DMS114 treated with DMSO at 0.1 percent for 48 hours (cell line): ENCODE measurements around the gene PDE2A.

Experiments
- DNase-seq: peaks from one replicate; lab custom pipeline; 2025; ENCODE audit not compliant: unreplicated experiment; lab: John Stamatoyannopoulos, UW

PDE2A gene

DNA sequence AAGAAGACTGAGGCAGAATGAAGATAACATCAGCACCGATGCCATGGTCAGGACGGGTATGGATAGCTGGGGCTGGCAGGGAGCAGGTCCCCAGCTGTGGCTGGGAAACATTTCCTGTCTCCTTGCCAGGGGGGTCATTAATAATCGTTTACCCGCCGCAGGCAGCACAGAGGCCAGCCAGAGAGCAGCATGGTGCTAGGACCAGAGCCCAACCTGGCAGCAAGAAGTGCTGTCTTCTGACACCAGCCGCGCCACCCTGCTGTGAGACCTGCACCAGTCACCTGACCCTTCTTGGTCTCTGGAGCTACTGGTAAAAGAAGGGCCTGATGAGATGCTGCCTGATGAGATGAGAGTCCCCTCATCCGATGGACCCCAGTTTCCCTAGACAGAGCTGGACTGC is 36.3 kb downstream of the PDE2A start:
- DNase-seq: no peak

DNA sequence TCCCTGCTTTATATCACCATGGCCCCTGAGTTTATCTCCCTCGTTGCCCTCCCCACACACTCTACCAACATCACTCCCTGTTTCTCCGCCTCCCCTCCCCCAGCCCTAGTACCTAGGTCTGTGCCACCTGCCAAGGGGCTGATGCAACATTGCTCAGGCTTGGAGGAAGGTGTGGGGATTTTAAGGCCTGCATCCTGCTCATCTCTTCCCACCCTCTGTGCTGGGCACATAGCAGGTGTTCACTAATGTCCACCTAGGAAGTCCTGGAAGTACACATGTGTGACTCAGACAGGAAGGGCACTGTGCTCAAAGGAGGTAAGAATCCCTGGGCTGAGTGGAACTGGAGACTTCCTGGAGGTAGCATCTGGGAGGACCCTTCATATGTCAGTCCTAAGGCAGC is 37.0 kb downstream of the PDE2A start:
- no peak for DNase-seq

DNA sequence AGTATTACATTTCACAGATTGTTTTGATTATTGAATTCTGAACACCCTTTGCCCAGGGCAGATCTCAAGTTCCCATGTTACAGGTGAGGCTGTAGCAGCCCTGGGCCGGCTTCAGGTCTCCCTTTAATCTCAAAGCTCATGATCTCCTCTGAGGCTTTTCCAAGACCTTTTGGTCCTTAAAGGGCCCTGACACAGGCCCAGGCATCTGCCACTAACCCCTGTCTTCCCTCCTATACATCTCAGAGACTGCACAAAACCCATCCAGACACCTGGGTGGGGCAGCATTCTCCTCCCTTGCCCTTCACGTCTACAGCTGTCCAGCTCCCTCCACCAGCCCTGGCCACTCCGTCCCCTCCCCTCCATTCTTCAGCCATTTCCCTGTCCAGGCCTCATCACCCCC is 37.8 kb downstream of the PDE2A start:
- no peak for DNase-seq

DNA sequence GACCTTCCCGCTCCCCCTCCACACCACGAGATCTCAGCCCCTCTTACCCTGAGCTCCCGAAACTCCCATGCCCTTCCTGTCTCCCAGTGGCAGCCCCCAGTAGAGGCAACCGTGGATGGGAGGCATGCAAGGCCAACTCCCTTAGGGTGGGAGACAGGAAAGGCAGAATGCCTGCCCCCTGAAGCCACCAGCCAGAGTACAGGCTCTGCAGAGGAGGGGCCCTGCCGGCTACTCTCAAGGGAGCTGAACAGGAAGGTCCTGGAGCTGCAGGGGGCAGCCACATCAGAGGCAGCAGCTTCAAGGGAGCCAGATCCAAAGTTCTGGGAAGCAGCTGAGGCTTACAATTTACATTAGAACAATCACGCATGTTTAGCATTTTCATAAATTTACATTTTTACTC is 38.3 kb downstream of the PDE2A start:
- no peak for DNase-seq

DNA sequence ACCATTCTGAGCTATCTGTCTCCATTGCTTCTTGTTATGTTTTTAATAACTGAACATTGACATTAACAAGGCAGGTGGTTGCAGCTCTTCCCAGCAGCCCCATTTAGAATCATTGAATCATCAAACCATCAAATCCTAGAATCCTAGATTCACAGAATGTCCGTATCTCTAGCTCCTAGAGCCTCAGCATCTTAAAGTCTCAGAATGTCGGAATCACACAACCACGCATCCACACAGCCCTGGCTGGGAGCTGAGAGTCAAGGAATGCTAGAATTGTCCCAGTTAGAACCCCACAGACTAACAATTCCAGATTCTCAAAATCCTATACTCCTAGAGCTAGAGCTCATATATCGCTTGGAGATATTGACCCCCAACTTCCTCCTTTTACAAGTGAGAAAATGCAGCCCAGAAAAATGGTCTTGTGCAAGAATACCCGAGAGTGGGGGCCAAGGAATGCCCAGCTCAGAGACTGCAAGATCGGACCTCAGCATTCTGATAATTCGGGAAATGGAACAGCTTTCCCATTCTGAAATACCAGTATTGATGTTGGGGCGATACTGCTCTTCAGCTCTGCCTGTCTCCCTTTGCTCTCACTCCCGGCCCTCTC is 38.8 kb downstream of the PDE2A start:
- no peak for DNase-seq

DNA sequence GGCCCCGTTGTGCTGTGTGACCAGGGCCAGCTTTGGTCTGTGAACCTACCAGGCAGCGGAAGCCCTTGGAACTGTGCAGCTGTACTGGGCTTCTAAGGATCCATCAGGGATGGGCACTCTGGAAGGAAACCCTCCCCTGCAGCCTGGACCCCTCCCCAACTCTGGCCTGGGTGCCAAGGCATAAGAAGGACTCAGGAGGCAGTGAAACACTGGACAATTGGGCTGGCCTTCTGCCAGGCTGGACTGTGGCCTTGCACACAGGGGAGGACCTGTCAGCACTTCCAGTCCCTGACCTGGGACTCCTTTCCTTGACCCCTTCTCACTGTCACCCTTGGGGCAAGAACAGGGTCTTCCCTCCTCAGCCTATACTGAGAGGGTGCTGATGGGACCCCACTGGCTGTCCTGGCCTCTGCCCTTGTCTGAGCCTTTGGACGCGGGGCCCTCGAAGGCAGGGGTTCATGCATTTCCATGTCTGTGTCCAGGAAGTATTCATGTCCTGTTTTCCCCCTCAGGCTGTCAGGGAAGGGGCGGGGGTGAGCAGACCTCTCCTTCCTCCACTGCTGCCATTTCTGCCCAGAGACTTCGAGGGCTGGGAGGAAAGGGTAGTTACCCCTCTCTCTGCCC is 39.6 kb downstream of the PDE2A start:
- DNase-seq: no peak

DNA sequence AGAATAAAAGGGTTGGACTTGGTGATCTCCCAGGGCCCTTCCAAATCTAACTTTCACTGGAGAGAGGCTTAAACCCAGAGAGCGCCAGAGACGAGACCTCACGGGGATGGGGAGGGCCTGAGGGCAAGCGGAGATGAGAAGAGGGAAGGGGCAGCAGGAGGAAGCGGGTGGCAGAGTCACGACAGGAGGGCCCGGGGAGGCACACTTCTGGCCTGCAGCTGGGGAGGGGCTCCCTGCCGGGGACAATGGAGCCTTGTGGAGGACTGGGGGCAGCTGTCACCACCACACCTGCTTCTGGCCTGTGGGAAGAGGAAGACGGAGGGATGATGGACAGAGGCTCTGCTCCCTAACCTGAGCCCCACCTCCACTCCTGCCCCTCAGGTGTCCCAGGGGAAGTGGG is 40.2 kb downstream of the PDE2A start:
- no peak for DNase-seq

DNA sequence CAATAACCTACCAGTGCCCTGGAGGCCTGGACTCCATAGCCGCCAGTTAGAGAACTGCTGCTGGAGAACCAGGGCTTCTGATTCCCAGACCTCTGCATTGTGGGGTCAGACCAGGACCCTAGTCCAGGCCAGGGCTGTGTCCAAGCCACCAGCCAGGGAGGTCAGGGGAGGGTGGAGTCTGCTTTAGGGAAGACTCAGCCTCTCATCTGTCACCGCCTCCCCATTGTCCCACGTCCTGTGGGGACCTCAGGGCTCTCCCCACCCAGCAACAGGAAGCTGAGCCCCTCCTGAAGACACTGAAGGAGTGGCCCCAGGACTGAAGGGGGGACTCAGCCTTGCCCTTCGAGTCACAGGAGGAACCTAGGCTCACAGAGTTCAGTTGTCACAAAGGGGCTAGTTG is 41.2 kb downstream of the PDE2A start:
- DNase-seq: no peak

DNA sequence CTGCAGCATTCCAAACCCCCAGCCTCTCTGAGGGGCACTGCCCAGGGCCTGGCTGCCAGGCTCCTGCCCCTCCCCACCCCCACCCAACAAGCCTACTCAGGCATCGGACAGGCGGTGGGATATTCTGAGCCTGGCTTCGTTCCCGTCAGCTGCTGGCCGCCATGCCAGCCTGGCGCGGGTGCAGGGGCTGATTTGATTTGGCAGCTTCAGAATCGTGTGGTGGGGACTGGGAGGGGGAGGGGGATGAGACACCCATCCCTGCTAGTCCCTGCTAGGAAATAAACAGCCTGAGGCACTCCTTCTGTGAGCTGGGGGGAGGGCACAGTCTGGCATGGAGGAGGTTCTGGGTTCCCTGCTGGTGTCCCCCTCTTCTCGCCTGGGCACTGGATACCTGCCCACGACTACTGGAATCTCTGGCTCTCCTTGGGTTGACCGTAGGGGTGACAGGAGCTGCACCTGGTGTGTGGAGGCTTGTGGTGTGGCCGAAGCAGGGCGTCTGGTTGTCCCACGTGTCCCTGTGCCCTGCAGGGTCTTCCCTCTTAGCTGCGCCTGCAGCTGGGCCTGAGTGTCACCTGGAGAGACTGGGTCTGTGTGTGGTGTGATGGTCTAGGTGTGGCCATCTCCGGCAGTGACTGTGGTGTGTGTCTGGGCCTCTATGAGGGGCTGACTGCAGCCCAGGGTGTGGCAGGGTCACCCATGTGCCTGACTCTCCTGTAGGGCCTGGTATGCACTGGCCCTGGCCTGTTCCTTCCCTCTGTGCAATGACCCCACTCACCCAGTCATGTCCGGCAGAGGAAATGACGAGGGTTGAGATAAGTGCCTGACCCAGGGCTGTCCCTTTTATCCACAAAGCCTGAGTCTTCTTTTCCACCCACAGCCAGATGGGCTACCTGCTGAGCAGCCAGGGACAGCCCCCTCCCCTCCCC is 42.2 kb downstream of the PDE2A start:
- DNase-seq: no peak

DNA sequence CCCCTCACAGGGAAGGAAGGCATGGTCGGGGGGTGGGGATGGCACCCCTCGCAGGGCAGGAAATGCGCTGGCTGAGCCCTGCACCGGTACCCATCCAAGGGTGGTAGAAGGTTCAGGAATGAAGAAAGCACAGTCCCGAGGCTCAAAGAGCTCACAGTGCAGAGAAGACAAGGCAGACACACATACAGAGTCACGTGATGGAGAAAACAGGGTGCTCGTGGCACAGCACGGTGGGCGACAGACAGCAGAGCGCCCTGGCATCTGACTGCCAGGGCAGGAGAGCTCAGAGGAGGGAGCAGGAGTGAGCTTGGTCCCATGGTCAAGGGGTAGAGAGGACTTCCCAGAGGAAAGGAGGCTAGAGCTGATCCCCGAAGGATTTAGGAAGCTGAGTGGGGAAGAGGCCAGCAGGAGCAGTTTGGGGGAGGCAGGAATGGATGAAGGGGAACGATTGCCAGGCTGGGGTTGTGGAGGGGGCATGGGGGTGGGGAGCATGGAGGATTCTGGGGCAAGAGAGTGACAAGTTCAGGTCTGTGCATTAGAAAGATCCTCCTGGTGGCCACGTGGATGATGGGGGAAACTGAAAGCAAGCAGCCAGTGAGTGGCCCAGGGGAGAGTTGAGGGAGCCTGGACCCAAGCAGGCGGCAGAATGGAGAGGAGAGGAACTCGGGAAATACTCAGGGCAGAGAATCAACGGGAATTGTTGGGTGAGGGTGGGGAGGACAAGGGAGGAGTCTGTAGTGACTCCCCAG is 43.9 kb downstream of the PDE2A start:
- DNase-seq: no peak

DNA sequence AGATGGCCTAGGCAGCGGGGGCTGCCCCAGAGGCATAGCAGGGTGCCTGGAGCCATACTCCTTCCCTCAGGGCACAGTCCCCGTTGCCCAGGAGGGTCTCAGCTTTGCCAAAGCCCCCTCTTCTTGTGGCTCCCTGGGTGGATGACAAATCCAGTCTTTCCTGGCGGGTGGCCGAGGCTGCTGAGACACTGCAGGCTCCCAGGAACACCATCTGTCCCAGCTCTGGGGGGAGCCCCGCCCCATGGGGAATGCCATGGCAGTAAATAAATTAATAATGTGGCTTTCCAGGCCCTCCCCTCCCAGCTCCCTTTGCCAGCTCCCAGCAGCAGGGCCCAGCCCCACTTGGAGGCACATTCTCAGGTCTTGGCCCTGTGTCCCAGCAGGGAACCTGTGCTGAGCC is 45.0 kb downstream of the PDE2A start:
- no peak for DNase-seq

DNA sequence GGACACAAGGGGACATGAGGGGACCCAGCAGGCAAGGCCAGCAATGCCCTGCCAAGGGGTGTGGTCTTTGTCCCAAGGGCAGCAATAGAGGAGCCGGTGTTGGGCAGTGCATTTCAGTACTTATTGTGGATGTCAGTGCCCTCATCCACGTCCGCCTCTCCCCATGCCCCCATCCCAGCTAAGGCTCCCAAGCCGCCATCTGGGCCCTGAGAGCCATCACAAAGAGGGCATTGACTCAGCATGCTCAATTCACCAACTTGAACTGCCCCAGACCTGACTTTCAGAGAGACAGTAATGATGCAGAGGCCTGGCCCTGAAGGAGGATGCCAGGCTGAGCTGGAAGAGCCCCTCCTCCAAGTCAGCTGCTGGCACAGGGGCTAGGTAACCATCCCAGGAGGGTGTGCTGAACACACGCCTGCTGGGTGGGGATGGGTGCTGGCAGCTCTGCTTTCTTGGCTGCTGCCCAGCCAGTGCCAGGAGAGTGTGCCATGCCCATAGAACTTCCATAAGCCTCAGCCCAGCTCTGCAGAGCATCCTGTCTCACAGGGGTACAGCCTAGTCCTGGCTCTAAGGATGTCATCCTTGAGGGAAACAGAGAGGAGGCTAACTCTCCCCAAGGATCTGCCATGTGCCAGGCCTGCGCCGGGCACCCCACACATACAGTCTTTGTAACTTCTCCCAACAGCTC is 46.5 kb downstream of the PDE2A start:
- DNase-seq: no peak

DNA sequence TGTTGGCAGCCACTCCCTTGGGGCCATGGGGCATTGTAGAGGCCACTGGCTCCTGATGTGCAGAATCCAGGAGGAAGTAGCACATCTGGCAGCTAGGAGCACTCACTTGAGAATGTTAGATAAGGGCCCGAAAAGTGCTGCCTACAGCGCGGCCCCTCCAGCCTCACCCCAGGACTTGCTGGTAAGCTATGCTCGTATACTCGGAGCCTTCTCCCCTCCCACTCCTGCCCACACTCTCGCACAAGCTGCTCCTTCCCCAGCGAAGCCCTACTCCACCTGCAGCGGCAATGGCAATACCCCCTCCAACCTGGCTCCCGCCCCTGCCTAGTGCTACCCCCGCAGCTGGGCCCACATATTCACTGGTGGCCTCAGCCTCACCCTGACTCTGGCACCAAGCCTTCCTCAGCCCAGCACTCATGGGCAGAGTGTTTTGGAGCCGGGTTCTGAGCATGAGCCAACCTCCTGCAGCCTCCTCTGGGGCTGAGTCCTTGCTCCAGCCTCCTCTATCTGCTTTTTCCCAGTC is 47.7 kb downstream of the PDE2A start:
- no peak for DNase-seq

DNA sequence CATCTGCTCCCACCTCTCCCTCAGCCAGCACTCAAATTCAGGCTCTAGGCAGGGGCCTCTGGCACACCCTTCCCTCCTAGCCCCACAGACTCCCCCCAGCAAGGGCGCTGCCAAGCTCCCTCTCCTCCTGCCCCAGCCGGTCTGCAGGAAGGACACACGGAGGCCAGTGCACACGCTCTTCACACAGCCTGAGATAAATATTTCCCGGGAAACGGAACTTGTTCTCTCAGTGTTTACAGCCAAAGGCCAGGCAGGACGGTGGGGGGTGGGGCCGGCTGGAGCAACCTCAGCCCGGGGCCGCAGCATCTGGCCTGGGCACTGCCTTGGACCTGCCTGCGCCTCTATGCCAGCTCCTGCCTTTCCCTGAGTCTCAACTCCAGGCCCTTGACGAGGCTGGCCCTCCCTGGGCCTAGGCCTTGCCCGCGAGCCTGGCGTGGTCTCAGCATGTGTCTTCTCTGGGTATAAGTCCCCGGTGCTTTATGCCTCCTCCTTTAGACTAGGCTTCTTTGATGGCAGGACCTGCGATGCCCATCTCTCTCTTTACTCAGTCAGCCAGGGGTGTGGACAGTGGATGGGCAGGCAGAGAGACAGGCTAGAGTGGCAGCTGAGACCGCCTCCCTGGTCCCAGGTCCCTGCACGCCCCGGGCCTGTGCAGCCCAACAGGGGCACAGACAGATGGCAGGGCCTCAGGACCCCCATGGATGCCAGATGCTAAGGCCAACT is 48.4 kb downstream of the PDE2A start:
- no peak for DNase-seq

DNA sequence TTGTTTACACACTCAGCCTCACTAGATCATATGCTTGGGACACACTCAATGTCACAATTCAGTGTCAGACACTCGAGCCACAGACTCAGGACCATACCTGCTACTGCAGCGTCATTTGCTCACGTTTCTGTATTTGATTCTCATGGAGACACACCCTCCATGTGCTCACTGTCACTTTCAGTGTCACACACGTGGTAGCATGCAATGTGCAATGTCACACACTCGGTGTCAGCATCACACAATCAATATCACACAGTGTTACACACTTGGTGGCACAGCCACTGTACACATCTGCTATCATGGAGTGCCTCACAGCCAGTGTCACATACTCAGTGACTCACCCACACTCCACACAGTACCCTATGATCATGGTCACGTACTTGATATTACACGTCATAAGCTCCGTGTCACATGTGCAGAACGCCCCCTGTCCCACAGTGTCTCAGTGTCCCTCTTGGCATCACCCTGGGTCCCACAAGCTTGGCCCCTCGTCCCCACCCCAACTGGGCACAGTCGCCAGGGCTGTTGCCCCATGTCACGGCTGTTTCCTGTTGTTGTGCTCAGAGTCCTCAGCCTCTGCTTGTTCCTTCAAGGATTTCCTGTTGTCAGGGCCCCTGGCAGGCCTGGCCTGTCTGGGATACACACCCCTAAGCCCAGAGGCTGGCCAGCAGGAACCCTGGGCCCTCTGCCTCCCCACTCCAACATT is 49.6 kb downstream of the PDE2A start:
- DNase-seq: no peak

DNA sequence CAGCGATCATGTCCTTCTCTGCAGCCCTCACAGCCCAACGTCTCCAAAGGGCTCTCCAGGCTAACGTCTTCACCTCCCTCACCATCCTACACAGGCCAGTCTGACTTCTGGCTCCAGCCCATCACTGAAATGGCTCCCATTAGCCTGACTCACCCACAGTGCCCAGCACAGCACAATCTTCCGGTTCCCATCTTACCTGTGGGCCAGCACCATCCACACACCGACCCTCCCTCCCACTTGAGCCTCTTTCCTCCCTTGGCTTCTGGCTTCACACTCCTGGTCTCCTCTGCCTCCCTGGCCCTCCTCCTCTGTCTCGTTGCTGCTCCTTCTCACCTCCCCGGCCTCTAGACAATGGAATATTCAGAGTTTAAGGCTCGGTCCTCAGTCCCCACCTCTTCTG is 51.2 kb downstream of the PDE2A start:
- DNase-seq: no peak

DNA sequence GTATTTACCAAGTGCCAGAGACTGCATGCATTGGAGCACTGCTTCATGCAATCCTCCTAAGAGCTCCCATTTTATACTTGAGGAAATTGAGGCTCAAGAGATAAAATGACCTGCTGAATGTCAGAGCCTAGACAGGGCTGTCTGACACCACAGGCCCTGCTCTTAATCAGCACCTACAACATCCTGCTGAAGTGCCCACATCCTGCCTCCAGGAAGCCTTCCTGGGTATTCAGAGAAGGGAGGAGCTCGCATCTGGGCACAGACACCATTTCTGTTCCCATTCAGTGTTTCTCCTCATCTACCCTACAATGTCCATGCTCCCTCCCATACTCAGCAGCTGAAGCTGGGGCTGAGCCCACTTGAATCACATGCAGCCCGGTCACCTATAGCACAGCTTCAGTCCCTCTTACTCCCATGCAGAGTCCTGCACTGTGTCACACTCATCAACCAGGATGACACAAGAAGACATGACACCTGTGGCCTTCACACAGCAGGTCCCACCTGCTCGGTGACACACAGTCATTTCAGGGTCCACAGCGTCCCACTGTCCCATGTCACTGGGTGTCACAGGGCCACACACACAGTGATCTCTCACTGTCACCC is 53.1 kb downstream of the PDE2A start:
- no peak for DNase-seq

DNA sequence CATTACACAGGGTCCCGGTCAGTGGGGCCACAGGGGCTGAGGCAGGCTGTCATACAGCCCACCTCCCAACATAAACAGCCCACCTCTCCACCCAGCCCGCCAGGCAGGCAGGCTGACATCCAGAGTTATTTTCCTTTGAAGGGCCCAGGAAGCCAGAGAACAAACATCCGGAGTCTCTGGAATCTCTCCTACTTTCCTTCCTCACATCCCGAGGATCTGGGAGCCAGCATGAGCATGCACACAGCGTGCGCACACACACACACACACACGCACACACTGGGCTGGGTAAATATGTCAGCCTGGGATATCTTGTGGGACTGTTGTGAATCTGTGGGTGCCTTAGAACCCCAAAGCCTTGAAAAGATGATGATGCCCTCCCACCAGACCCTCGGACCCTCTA is 55.4 kb downstream of the PDE2A start:
- no peak for DNase-seq
